Measurements from ENCODE around the gene ZNF608.

Gene ZNF608

DNA sequence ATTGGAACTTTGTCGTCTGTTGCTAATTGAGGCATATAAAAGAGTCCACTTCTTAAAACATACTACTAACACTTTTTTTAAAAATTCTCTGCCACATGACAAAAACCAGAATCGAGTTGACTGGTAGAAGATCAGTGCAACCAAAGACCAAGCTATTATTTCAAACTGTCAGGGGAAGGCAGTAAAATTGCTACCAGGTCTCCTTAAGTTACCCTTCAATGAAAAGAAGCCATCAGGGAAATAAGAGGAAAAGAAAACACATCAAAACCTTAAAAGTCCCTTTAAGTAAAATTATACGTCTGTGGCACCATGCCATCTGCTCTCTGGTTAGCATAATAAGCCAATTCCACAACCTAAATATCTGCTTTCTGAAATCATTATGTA, 9.6 kb downstream of the ZNF608 start:
- DNase-seq (ENCODE audit: low spot score), result no peak

DNA sequence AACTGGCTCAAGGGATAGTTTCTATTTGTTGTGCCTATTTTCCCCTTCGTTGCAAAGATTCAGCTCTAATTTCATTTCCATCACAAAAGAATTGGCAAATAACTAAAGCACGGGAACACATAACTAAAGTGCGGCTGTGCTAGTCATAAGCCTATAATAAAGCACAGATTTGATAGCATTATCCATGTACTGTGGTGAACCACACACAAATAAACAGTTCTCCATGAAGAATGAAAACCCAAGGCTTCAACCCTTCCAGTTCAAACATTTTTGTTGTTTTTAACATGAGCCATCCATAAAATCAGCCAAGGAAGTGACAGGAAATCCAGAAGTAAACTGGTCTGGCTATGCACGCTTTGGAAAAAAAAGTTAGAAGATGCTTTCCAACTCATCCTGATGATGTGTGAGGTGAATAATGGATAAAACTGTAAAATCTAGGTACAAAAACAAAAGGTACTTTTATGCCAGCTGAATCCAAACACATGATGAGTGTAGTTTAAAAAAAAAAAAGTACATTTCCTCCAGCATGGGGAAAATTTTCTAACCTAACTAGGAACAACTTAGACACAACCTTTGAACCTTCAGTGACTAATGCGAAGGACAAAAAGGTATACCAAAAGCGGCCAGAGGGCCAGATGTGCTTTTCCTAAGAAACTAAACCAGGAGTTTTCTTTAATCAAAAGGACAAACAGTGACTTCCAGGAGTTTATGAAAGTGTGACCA, 10.2 kb downstream of the ZNF608 start:
- DNase-seq (ENCODE audit: low spot score), result no peak

DNA sequence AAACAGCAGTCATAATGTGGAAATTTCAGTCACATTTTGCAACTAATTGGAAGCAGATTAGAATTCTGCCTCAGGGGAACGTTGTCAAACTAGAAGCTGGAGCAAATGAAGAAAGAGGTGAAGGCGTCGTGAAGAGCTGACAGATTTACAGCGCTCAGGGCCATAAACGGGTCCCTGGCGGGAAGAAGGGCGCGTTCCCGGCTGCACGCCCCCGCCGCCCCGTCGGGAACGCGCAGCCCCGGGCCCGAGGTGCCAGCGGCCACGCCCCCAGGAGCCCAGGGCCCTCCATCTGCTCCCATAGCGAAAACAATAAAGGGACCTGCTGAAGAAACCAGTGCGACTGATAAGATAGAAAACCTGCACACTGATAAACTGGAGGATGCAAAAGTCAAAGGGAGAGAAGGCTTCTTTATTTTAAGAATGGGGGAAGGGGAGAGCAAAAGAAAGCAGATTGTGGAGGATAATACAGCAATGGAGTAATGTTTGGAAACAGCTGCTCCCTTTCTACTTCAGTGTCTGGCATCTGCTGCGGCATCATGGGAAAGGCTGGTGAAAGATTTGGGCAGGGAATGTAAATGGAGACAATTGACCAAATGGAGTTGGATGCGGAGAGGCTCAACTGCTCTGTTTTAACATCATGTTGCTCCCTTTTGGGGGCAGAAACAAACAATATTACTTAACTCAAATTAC, 11.1 kb downstream of the ZNF608 start:
- no peak for DNase-seq (ENCODE audit: low spot score)

DNA sequence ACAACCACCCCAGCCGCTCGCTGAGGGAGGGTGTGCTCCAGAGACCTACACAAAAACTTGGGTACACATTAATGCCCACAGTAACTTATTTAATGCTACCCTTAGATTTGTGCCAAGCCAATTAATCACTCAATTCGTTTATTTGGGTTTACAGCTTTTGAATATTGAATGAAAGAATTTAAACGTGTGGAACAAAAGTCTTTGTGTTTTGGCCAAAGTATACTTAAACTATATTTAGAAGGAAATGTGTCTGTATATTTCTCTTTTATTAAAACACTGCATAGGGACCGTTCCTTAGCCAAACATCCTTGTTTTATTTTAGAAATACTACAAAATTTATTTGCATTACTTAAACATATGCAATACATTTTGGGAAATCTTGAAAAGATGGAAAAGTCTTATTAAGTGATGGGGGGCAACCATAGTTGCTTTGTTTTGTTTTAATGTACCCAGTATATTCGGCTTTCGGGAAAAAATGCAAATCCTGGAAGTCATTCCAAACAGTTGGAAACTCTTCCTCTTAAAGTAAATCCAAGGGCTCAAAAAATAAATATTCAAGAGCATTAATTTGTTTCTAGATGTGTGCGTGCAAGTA, 11.8 kb downstream of the ZNF608 start:
- DNase-seq (ENCODE audit: low spot score), result no peak

DNA sequence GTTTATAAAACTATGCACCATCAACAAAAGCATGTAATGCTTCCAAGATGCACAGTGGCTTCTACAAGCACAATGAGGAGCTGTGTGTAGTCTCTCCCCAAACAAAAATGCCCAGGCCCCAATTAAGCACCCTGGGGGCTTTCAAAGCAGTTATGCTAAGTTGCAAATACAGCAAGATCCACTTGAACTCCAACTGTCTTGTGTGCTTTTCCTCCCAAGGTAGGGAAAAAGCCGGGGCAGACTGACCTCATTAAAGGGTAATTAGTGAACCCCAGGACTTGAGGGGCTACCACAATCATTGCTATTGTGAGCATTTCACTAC, 13.1 kb downstream of the ZNF608 start:
- DNase-seq (ENCODE audit: low spot score), result no peak

DNA sequence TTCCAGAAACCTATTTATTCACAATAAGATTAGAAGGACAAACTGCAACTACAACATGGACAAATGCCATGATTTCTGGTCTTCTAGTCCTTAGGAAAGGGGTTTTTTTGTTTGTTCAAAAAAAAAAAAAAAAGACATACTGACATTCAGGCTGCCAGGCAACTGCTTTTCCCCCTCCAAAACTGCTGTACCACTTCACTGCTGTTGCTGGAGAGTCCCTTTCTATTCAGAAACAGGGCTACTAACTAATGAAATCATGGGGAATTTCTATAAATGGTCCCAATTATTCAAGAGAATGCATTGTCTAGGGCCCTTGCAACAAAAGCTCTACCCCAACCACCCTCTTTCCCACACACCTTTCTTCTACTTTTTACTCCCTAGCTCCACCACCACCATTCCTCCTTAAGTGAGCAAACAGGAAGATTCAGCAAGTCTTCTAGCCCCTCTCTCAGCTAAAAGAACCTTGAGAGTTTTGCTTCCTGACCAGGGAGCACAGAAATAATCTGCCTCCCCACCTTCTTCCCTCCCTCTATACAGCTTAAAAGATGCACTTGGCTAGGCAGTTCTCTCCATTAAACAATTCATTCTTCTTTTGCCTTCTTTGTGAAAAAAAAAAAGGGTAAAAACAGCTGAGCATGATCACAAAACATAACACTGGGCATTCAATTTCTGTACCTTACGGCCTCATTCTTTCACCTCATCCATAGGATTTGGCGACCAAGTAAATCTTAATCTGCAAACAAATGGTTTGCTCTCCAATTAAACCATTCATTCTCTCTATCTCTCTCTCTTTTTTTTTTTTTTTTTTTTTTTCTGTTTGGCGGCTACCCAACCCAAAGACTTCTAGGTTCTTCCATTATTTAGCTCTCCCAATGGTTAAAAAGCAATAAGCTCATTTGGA, 13.8 kb downstream of the ZNF608 start:
- DNase-seq (ENCODE audit: low spot score), result no peak

DNA sequence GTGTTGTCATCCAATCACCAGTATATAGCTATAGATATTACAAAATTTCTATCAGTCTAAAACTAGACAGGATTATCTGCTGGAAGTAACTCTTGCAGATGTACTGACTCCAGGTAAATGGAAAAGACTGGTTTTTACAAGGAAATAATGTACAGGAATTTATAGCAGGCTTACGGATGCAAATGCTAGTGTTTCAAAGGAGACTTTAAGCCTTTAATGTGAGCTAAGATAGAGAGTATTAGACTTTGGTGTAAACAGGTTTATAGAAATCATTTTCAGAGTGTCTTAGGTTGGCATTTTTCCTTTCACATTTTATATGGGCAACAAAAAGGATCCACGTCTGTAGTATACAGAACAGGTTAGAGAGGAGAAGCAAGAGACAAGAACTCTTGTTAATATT, 16.1 kb downstream of the ZNF608 start:
- no peak for DNase-seq (ENCODE audit: low spot score)

DNA sequence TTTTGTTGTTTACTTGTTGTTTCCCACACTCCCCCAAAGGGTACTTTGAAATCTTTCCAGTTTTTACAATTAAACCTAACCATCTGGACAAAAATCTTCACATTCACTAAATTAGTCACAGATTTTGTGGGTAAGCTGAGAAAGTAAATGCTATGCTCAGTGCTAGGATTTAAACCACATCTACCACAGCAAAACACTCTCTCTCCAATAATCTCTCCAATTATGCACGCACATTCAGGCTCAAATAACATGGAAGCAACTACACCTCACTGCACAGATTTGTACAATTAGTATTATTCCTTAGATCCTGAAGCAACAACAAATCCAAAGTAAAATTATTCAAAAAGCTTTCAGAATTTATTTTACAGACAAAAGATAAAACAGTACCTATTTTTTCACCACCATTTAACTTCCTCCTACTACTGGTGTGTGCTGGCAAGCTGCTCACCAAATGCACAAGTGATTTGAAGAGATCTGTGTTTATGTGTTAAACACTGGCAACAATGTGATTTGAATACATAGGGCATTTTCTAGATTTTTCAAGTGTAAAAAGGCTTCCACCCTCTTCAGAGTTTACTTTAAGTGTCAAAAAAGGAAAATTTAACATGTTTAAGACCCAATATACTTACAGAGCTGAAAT, 16.6 kb downstream of the ZNF608 start:
- DNase-seq (ENCODE audit: low spot score), result no peak

DNA sequence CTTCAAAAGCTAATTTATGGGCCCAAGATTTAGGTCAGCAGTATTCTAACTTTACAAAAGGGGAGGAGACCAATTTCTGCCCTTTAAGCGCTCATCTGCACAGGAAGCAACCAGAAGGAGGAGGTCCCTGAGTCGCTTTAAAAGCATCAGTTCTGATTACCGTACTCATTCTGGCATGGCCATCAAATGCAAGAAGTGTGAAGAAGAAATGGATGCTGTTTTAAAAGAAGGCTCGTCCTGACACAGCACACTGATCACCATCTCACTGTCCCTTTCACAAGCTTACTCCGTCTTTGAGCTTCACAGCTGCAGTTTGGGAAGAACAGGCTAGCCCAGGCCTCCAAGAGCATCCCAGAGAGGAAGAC, 17.5 kb downstream of the ZNF608 start:
- no peak for DNase-seq (ENCODE audit: low spot score)

DNA sequence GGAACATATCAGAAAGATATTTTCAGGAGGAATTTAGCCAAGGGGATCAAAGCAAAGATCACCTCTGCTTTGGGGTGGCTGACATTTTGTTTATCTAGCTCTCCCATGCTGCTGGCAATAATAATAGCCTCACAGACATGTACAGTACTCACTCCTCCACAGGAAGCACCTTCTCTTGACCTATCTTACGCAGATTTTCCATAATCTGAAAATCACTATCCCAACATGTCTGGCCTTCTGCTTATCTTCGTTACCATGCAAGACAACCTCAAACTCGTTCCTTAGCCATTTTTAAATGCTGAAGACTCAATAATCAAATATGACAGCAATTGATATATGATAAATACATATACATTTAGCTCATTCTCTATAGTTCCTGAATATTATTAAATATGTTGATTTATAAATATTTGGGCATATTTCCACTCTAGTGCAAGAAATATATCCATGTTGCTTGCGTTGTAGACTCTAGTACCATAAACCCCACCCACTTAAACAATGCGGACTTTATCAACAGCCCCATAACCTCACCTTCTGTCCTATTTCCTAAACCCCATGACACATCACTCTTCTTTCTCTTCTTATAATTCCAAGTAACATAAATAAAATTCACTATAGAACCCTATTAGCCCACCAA, 18.0 kb downstream of the ZNF608 start:
- DNase-seq (ENCODE audit: low spot score), result no peak

DNA sequence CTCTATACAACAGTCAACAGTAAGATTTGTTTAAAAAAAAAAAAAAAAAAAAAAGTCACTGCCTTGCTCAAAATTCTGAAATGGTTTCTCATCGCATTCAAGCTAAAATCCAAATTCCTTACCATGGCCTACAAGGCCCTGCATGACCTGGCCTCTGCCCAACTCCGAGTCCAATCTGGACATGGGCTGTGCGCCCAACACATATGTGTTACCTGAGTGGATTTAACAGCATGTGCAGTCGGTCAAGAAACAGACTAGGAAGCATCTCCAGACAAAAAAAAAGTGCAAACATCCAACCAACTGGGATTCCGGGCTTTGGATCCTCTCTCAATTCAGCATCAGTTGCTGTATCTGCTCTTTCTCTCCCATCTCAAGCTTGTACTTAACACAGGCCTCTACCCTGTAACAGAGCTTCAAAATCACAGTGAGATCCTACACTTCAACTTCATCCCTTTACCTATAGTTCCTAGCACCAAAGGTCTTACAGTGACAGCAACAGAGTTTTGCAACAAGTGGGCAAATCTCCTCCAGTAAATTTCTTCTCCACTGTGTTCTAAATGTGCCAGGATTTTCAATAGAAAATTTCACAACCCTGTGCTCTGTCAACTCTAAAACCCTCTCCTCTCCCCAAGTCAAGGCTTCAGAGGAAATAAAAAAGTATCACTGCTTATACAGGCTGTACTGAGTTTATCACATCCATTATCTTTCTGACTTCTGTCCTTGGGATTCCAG, 19.6 kb downstream of the ZNF608 start:
- DNase-seq (ENCODE audit: low spot score), result no peak

DNA sequence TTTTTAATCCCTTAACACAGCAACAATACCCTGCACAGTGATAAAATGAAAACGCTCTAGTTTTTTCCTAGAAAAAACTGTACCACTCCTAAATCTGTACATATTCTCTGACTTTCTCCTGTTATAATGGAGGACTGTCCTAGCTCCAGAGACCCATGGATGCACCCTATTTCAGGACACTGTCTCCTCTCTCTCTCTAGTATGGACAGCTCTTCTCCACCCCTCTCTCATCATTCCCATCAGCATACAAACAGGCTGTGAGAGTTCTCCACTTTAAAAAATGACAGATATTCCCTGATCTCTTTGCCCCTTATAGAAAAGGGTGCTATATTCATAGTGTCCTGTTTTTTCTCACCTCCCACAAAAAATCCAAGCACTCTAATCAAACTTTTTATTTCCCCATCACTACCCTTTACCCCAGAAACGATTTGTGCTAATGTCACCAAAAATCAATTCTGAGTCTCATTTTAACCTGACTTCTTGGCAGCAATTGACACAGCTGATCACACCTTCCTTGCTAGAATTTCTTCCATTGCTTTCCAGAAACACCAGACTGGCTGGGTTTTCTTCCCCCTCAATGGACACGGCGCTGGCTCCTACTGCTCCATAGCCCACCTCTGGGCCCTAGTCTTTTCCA, 20.7 kb downstream of the ZNF608 start:
- DNase-seq (ENCODE audit: low spot score), result no peak

DNA sequence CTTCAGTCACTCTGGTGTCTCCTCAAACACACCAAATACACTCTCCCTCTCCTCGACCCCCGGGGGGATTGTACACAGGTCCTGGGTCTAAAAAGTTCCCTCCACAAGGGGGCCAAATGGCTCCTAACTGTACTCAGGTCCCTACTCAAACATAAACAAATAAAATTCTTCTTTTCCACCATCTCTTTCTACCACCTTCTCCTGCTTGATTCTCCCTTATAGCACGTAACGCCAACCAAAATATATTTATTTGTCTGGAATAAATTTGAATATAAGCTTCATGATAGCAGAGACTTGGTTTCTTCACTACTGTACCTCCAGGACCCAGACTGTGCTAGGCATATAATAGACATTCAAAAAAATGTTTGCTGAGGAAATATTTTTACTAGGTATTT, 21.4 kb downstream of the ZNF608 start:
- no peak for DNase-seq (ENCODE audit: low spot score)

DNA sequence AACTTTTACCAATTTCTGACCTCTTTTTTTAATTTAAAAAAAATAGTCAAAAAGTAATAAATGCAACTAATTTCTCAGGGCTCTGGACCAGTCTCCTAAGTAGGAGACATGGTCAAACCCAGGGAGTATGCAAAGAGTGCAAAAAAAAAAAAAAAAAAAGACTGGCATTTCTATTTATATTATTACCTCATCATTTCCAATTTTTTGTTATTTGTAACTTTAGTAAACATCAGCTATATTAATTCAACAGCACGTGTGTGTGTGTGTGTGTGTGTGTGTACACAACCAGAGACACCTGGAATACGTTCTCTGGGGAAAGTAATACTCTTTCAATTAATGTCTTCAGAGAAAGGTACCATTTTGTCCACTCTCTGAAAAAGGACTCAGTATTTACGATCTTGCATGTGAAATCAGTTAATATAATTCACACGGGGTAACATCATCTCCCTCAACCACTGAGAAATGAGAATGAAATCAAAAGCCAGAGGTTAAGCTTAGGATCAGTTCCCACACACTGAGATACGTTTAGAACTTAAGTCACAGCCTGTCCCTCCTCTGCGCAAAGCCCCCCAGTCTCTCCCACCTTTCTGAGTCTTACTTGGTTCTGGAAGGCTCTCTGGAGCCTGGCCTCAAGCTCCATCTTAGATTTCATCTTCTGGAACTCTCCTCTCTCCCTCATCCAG, 21.9 kb downstream of the ZNF608 start:
- DNase-seq (ENCODE audit: low spot score), result no peak

DNA sequence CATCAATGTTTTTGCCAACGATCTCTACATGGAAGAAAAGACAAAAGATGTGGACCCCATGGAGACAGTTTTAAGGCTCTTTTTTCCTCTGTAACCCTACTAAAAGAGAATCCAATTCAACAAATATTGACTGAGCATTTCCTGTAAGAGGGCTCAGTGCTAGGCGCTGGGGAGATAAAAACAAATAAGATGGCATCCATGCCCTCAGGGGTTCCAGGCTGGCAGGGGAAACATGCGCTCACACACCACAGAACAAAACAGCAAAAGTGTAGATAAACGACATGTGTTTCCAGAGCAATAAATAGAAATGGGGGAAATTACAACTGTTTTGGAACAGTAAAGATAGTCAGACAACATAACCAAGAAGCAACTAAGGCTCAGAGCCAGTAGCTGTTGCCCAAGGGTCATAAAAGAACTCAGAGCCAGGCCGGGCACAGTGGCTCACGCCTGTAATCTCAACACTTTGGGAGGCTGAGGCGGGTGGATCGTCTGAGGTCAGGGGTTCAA, 25.2 kb downstream of the ZNF608 start:
- DNase-seq (ENCODE audit: low spot score), result no peak

DNA sequence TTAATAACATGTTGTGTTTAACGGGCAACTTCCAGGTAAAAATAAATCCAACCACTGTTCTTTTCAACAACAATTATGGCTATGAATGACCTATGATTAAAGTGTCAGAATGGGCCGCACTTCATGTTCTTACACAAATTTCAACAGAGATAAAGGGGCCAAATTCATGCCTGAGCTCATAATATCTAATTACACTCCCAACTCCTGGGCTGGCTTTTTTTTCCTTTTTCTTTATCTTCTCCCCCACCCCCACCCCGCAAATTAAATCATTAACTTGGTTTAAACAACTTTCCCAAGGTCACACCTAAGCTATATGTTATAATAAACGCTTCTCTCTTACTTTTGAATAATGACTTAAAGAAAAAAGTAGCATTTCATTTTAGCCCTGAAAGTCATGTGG, 25.8 kb downstream of the ZNF608 start:
- DNase-seq (ENCODE audit: low spot score), result no peak

DNA sequence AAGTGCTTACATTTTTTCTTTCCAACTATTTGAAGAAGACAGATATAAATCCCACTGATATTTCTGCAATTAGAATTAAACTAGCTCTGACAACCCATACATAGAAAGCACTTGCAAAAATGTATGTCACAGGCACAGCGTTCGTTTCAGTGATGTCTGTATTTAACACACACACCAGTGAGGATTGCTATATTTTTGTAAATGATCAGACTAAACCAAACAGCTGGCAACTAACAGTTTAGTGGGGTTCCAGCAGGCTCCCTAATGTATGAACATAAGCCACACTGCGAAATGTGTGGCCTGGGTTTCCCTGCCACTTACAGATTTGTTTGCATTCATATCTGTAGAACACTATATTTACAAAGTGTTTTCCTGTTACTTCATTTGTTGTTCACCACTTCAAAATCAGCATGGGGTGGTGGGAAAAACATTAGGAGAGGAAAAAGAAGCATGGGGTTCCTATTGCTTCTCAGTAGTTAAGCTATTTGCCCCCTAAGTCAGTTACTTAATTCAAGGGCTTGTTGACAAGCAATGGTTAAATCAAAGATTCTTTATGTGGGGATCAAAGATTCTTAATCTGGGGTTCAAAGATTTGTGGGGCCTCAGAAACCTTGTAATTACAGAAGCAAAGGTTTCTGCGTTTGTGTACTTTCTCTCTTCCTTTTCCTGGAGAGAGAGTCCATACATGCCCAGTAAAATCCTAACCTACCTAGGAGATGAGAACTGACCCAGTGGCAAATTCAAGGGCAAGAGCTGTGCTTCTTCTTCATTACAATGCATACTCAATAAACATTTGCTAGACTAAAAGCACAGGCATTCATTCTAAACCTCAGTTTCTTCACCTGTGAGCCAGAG, 27.1 kb downstream of the ZNF608 start:
- DNase-seq (ENCODE audit: low spot score), result no peak

DNA sequence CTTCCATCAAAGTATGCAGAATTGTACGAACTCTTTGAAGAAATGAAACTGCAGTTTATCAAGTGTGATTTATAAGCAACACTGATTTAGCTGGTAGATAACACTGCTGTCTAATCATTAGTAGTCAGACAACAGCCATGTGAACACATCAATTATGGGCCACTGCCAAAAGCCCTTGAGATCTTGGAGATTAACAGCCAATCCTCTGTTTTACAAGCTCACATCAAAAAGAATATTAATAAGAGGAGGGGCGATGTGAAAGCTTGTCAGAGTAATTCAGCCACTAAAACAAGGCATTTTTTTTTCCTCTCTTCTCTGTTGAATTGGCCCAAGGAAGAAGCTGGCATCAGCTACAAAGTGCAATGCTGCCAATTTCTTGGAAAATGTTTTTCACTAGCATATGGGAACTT, 28.1 kb downstream of the ZNF608 start:
- no peak for DNase-seq (ENCODE audit: low spot score)

DNA sequence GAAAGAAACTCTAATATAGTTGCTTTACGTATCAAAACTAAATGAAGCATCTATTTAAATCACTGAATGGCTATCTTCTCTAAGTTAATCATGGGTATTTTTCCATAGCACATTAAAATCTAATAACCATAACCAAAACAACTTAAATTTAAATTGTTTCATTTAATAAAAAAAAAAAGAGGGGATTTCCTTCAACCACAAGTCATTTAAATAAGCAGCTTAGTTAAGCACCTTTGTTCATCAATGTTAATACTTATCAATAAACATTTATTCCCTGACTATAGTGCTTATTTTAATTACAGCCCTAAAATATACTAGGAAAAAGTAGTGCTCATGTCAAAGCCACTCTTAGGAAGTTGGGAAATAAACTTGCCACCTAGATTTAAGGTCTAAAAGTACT, 30.3 kb downstream of the ZNF608 start:
- DNase-seq (ENCODE audit: low spot score), result no peak

Data from HuH-7.5 (cell line).